Fibroblast of lung (primary cell): ENCODE data around the gene UNC13B. TPM values are rescaled to one million over a fixed set of nuclear protein-coding genes. Genes with fewer than 3 reads are reported as not detected.

Source experiments
- DNase-seq, 2 donors: peaks; one replicate each; pipeline versions ENCODE4 v3.0.0 to v3.0.0-alpha.2; 2010; ENCODE audit warnings: low read depth in 2 of 2
- H2AFZ ChIP-seq: 2 replicates; pipeline ENCODE4 v1.5.1; 2012; ENCODE audit warnings: low read length, control low read depth, inconsistent platforms
- H3K27ac ChIP-seq: 2 replicates; pipeline ENCODE4 v1.5.1; 2011; ENCODE audit warnings: low read length, control low read depth; ENCODE audit not compliant: insufficient read depth
- H3K27me3 ChIP-seq: 2 replicates; pipeline ENCODE4 v1.5.1; 2011; ENCODE audit warnings: mild to moderate bottlenecking, low read length; ENCODE audit not compliant: control insufficient read depth, insufficient read depth
- H3K36me3 ChIP-seq: 2 replicates; pipeline ENCODE4 v1.5.1; 2011; ENCODE audit warnings: low read length; ENCODE audit not compliant: control insufficient read depth, insufficient read depth
- H3K4me1 ChIP-seq: 2 replicates; pipeline ENCODE4 v1.5.1; 2011; ENCODE audit warnings: low read length; ENCODE audit not compliant: control insufficient read depth, insufficient read depth; ENCODE audit errors: extremely low read depth
- H3K4me2 ChIP-seq: 2 replicates; pipeline ENCODE4 v1.5.1; 2011; ENCODE audit warnings: low read length, control low read depth; ENCODE audit not compliant: insufficient read depth; ENCODE audit errors: extremely low read depth
- H3K4me3 ChIP-seq, 4 experiments: fragments of 200-600 bp in 1 of 4; sonication (generic) in 1 of 4; replicated peaks in 1 of 4; 2 replicates each; pipeline ENCODE4 v1.5.1; 2011 to 2016; ENCODE audit warnings: low read length in 4 of 4, low read depth in 3 of 4, mild to moderate bottlenecking in 3 of 4, control low read depth in 2 of 4, inconsistent platforms in 1 of 4, mixed read lengths in 1 of 4; ENCODE audit not compliant: insufficient read depth in 1 of 4; ENCODE audit errors: control extremely low read depth in 1 of 4
- H3K79me2 ChIP-seq: 2 replicates; pipeline ENCODE4 v1.5.1; 2012; ENCODE audit warnings: mild to moderate bottlenecking, low read length, inconsistent platforms; ENCODE audit not compliant: control insufficient read depth, insufficient read depth
- H3K9ac ChIP-seq: 2 replicates; pipeline ENCODE4 v1.5.1; 2011; ENCODE audit warnings: mild to moderate bottlenecking, low read length, control low read depth; ENCODE audit not compliant: insufficient read depth
- H3K9me3 ChIP-seq: 2 replicates; pipeline ENCODE4 v1.5.1; 2012; ENCODE audit warnings: low read depth, low read length; ENCODE audit not compliant: control insufficient read depth, insufficient read depth
- H4K20me1 ChIP-seq: 2 replicates; pipeline ENCODE4 v1.5.1; 2011; ENCODE audit warnings: low read length; ENCODE audit not compliant: control insufficient read depth, insufficient read depth; ENCODE audit errors: extremely low read depth
- CTCF ChIP-seq, 2 donors: IDR thresholded peaks in 1 of 2; conservative IDR thresholded peaks in 1 of 2; 1 replicate in 1 of 2; 2 replicates in 1 of 2; pipeline ENCODE4 v1.5.1; 2011 to 2012; ENCODE audit warnings: low read length in 2 of 2, control low read depth in 1 of 2, inconsistent platforms in 1 of 2, low read depth in 1 of 2, mild to moderate bottlenecking in 1 of 2
- EZH2 ChIP-seq: IDR thresholded peaks from 2 replicates; pipeline ENCODE4 v1.5.1; 2012; ENCODE audit warnings: low read length, control low read depth, mild to moderate bottlenecking; ENCODE audit errors: missing control alignments
- polyA plus RNA-seq, 2 donors: library from polyadenylated mRNA; depleted of rRNA in 1 of 2; stranded (reverse) in 1 of 2; unstranded in 1 of 2; fragments of >200 nt; gene quantifications; 2 replicates each; pipeline ENCODE4 v1.2.1, GENCODE V29; 2011 to 2012; ENCODE audit warnings: missing spikeins in 1 of 2
- total RNA-seq: library from RNA; depleted of rRNA; stranded (reverse); fragments of >200 nt; gene quantifications from 2 replicates; pipeline ENCODE4 v1.2.1, GENCODE V29; 2014

Gene UNC13B
- total and polyA plus RNA-seq, 2 donors (not counting 1 experiment from before 2014, with no cell fraction given): 9.7 to 38.3 TPM

- Histone ChIP-seq H3K79me2 (no peaks in the 10 kb centered on the region), H3K27me3 (no peaks in the 10 kb centered on the region), H3K9me3 (no peaks in the 10 kb centered on the region), H3K4me1 (no peaks in the 10 kb centered on the region), H3K27ac (no peak overlapping the region), H3K36me3 (no peaks in the 10 kb centered on the region), H3K4me2 (no peak overlapping the region), H3K9ac (no peak overlapping the region), H4K20me1 (no peaks in the 10 kb centered on the region), H2AFZ (no peak overlapping the region), H3K4me3 (no peak overlapping the region)
- TF ChIP-seq CTCF (conservative IDR thresholded peaks at IDR 0.05 in 1 of 2, IDR thresholded peaks at IDR 0.05 in 1 of 2; ENCODE audit: low read depth in 1 of 2, low read length in 2 of 2): no peak
- no peak for DNase-seq
Measured at GRCh38 chr9:35262064-35262463, 100.3 kb downstream of the UNC13B start.

GRCh38 chr9:35267710-35268109 is 105.9 kb downstream of the UNC13B start:
- Histone ChIP-seq H3K4me3 (no peak overlapping the region), H3K36me3 (no peaks in the 10 kb centered on the region), H3K4me1 (no peaks in the 10 kb centered on the region), H3K27me3 (no peaks in the 10 kb centered on the region), H3K27ac (no peak overlapping the region), H3K9me3 (no peaks in the 10 kb centered on the region), H3K4me2 (no peak overlapping the region), H3K79me2 (no peaks in the 10 kb centered on the region), H3K9ac (no peak overlapping the region), H4K20me1 (no peaks in the 10 kb centered on the region), H2AFZ (no peak overlapping the region)
- peak in 1 of 2 donors; percentile 29 for DNase-seq
- TF ChIP-seq EZH2: no peak
- TF ChIP-seq CTCF (conservative IDR thresholded peaks at IDR 0.05 in 1 of 2, IDR thresholded peaks at IDR 0.05 in 1 of 2; ENCODE audit: low read depth in 1 of 2, low read length in 2 of 2): no peak

GRCh38 chr9:35269919-35270318 is 108.1 kb downstream of the UNC13B start:
- Histone ChIP-seq H2AFZ (no peak overlapping the region), H4K20me1 (no peaks in the 10 kb centered on the region), H3K9me3 (no peaks in the 10 kb centered on the region), H3K27me3 (no peaks in the 10 kb centered on the region), H3K4me1 (peaks cover 2% of the 10 kb centered on the region), H3K27ac (no peak overlapping the region), H3K79me2 (no peaks in the 10 kb centered on the region), H3K4me3 (no peak overlapping the region), H3K9ac (no peak overlapping the region), H3K4me2 (no peak overlapping the region), H3K36me3 (no peaks in the 10 kb centered on the region)
- no peak for DNase-seq
- TF ChIP-seq CTCF (conservative IDR thresholded peaks at IDR 0.05 in 1 of 2, IDR thresholded peaks at IDR 0.05 in 1 of 2; ENCODE audit: low read depth in 1 of 2, low read length in 2 of 2) (no peak), EZH2 (no peak)
